ENCODE measurements around the gene TRPT1.

Gene TRPT1, protein sequence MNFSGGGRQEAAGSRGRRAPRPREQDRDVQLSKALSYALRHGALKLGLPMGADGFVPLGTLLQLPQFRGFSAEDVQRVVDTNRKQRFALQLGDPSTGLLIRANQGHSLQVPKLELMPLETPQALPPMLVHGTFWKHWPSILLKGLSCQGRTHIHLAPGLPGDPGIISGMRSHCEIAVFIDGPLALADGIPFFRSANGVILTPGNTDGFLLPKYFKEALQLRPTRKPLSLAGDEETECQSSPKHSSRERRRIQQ

DNA sequence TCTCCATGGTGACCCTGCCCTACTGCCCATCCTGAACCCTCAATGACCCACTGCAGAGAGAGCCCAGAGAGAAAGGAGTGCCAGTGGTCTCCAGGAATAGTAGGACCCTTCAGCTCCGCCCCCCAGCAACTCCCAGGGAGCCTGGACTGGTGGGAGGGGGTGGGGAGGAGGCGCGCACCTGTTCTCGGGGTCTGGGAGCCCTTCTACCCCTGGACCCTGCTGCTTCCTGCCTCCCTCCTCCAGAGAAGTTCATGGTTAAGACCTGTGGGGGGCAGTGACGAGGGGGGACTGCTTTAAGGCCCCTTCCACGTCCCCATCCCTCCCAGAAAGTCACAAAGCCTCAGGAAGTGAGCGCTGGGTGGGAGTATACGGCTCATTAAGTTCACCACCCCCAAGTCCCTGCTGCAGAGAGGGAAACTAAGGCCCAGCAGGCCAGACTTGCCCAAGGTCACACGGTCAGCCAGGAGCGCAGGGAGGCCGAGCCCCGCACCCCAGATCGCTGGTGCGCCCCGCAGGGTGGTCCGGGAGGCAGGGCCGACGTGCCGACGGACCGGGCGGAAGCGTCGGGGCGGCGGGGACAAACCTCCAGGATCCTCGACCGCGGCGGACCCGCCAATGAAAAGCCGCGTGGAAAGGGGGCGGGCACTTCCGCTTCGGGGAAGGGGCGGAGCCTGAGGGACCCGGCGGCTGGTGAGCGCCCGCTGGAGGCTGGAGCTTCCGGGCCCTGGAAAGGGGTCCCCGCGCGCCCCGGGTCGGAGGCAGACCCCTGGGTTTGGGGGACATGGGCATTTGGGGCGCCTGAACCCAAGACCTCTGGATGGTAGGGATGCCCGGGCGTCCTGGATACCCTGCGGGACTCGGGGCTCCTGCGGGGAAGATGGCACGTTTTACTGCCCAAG is at the start of gene TRPT1, which contains the start of gene NUDT22:
TRPT1 (minus strand) TSS at position 579 of the 899 bp plus-strand sequence; CDS start at position 253, 326 bp downstream.
NUDT22 (plus strand) TSS at position 667 of the 899 bp plus-strand sequence. CDS start 379 bp downstream, outside the sequence.
- peak; percentile 84 for DNase-seq

DNA sequence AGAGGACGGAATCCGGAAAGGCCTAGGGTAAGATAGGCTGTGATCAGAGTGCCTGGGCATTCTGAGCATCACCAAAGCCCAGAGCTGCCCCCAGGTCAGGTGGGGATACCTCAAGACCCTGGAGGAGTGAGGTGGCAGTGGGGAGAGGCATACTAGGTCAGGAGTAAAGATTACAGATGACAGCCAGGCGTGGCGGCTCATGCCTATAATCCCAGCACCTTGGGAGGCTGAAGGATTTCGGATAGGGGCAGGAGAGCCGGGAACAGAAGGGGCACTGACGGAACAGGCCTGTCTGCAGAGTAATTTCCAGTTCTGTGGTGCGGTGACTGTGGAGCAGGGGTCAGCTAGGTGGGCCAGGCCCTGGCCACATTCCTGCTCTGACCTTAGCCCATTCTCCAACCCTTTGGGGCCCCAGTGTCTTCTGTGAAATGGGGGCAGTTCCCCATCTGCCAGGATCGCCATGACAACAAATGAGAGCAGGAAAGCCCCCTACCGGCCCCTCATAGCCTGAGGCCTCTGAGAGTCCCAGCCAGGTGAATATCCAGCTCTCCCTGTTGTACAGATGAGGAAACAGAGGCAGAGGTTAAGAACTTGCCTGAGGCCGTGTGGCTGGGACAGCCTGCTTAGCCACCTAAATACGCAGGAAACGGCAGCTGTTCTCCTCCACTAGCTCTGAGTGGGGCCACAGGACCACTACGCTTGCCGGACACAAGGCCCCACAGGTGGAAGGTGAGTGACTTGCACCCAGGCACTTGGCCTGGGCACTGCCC is 49.2 kb upstream of the TRPT1 start:
- DNase-seq = no peak

DNA sequence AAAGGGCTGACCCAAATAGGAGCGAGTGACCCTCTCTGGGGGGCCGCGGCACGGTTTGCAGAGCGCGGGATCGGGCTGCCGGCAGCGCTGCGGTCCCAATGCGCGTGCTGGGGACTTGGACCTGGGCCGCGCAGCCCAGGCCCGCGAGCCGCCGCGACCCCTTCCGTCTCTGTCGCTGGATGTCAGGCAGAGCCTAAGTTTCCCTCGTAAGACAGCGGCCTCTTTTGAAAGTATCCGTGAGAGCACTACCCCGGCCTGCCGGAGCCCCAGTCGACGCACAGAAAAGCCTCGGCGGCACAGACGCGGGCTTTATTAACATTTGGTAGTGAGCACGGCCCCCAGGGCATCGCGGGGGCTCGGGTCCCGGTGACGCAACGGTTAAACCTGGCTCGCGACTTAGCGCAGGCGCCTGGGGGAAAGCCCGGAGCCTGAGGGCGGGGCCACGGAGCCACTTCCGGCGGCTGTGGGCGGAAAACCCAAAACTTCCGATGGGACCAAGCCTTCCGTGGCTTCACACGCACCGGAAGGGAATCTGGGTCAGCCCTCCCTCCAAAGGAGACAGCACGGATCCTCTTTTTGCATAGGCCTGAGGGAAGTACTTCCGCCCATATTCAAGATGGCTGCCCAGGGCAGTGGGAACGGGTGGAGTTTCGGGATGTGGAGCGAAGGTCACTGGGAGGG is 43.7 kb upstream of the TRPT1 start:
- peak; percentile 100 for DNase-seq

DNA sequence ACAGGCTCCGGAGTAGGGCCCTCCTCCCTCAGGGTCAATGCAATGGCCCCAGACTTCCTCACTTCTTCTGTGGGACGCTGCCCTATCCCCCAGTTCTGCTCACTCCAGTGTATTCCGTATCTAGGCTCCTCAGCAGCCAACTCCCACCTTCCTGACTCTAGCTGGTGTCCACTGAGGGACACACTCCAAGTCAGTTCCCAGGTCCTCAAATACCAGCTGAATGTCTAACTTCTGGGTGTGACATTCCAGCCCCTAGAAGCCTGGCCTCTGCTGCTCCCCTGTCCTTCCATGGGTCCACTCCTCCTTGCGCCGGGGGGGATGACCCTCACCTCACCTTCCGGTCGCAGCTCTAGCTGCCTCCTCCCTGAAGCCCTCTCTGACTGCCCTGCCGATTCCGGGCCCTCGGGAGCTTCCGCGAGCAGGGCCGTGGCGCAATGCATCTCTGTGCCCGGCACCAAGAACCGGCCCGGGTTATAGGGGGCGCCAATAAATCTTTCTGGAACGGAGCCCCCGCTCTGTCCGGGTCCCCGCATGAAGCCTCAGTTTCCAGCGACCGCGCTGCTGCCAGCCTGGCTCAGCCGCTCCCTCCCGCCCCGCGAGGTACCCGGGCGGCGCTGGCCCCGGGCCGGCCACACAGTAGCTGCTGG is 43.0 kb upstream of the TRPT1 start:
- peak; percentile 46 for DNase-seq

DNA sequence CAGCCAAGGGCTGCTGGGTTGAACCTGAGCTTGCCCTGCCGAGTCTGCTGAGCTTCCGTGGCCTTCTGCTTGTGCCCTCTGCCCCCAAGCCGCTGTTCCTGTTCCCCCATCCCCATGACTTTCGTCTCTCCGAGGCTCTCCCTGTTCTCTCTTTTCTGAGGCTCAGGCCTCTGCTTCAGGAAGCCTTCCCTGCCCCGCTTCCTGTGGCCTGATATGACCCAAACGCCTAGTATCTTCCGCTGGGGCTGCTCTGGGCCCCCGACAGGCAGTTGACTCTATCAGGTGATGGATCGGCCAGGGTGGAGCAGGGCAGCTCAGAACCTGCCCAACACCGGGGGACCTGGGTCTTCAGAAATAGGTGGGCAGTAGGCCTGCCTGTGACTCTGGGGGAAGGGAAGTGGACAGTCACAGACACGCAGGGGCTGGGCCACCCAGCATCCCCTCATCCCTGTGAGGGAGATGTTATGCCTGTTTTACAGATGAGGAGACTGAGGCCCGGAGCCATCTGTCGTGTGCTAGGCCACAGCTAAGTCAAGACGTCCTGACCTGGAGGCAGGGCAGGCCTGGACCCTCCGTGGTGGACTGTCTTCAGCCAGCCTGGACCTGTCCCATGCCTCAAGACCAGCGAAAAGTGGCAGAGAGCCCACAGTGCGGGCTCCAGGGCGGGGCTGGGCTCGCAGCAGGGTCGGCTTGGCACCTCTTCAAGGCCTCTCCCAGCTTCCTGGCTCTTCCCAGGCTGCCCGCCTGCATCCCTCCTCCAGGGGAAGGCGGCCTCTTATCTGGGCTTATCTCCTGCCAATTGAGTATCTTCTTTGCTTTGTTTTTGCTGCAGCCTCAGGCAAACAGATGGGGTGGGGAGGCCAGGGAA is 42.3 kb upstream of the TRPT1 start:
- peak; percentile 74 for DNase-seq

DNA sequence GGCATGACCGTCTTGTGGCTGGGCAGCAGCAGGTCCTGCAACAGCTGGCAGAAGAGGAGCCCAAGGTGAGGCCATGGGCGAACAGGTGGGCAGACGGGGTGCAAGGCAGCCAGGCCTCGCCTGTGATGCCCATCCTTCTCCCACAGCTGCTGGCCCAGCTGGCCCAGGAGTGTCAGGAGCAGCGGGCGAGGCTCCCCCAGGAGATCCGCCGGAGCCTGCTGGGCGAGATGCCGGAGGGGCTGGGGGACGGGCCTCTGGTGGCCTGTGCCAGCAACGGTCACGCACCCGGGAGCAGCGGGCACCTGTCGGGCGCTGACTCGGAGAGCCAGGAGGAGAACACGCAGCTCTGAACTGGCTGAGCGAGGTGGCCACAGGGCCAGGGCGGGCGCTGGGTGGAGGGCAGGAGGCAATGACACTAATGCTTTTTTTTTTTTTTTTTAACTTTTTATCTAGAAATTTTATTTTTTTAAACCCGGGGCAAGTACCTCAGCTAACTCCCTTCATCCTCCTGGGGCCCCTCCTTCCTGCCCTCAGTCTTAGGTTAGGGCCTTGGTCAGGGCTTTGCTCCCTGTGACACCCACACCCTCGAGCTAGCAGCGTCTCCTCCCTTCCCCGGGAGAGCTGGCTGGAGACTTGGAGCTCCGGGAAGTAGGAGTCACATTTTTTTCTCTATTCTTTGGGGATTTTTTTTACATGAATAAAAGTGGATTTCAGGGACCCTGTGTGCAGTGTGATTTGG is 41.4 kb upstream of the TRPT1 start:
- no peak for DNase-seq

DNA sequence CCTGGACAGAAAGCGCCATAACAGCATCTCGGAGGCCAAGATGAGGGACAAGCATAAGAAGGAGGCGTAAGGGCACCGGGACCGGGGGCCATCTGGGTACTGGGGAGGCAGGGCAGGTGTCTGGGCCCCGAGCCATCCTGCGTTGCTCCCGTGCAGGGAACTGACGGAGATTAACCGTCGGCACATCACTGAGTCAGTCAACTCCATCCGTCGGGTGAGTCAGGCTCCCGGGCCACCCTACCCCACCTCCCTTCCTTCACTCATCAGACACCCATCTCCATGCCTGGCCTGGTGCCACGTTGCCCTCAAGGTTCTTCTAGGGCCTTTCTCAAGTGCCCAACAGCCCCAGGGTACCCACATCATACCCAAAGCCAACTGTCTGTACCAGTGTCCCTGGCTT is 40.4 kb upstream of the TRPT1 start:
- DNase-seq = no peak

DNA sequence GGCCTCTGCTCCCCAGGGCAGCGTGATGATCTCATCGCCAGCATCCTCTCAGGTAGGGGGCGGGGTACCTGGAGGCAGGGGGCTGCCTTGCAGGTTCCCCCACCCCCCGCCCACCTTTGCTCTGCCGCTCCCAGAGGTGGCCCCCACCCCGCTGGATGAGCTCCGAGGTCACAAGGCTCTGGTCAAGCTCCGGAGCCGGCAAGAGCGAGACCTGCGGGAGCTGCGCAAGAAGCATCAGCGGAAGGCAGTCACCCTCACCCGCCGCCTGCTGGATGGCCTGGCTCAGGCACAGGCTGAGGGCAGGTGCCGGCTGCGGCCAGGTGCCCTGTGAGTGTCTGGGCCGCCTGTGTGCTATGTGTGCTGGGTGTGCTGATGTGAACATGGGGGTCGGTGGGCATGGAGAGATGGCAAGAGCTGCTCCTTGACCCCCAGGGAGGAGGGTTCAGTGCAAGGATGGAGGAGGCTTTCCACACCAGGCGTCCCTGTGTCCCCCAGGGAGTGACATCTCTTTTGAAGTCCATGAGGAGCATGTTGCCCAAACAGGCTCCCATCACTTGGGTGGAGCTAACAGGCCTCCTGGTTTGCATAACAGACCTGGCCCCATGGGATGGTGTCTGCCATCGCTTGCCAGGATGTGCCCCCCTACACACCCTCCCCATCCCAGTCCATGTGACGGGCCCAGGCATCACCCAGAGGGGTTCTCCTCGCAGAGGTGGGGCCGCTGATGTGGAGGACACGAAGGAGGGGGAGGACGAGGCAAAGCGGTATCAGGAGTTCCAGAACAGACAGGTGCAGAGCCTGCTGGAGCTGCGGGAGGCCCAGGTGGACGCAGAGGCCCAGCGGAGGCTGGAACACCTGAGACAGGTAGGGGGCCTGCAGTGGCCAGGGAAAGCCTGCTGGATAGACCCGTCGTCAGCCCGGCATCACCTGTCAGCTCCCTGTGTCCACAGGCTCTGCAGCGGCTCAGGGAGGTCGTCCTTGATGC is 39.5 kb upstream of the TRPT1 start:
- DNase-seq = peak; percentile 84

DNA sequence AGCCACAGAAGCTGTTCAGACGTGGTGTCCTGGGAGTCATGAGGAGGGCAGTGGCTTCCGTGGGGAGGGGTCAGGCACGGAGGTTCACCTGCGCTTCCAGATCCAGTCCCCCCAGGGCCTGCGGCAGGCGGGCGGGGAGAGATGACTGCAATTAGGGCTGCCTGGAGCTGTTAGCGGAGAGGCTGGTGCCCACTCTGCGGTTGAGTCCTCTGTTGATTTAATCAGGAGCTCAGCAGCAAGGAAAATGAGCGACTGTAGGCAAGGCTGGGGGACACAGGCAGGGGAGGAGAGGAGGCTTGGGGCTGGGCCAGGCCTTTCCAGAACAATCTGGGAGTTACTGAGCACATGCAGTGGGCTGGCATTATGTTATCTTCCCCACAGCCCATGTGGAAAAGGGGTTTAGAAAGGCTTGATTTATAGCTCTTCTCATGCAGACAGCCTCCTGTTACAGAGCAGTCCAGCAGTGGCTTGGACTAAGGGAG is 38.4 kb upstream of the TRPT1 start:
- no peak for DNase-seq

DNA sequence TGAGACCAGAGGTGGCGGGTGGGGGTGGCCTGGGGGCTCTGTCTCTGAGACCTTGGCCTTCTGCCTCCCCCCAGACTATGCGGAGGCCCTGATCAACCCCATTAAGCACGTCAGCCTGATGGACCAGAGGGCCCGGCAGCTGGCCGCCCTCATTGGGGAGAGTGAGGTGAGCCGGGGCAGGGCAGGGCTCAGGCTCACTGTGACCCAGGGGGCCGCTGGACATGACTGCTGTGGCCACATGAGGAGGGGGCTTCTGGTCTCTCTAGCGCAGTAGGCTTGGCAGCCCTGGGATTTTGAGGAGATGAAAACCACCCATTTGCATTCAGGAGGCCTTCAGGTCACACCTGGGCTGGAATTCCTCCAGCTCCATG is 37.9 kb upstream of the TRPT1 start:
- DNase-seq = no peak

DNA sequence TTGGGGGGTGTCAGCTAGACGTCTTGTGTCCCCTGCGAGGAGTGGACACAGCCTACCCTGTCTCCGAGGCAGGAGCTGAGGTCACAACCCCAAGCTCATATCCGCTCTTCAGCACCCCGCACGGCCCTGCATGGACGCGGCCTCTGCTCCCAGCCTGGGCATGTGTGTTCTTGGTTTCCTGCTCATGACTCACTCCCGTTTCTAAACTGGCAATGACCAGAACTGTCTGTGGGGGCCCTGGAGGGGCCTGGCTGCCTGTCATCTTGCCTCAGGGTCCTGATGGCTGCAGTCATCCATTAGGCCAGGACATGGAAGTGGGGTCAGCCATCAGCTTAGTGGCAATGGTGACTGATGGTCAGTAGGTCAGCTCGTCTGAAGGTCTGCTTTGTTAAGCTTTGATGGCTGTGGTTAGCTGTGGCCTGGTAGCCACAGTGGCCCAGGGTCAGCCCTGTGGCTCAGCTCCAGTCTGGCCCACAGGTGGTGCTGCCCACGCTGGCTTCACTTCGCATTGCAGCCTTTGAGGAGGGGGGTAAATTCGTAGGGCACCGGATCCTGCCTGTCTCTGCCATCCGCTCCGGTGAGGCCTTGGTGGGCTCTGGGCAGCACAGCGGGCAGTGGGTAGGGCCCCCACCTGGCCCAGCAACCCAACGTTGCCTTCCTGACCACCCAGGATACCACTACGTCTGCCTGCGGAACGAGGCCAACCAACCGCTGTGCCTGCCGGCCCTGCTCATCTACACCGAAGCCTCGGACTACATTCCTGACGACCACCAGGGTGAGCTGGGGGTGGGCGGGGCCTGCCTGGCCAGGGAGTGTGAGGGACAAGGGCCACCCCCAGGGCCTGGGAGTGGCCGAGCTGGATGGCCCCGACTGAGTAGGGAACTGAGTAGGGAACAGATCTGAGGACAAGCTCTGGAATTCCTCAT is 37.3 kb upstream of the TRPT1 start:
- no peak for DNase-seq

DNA sequence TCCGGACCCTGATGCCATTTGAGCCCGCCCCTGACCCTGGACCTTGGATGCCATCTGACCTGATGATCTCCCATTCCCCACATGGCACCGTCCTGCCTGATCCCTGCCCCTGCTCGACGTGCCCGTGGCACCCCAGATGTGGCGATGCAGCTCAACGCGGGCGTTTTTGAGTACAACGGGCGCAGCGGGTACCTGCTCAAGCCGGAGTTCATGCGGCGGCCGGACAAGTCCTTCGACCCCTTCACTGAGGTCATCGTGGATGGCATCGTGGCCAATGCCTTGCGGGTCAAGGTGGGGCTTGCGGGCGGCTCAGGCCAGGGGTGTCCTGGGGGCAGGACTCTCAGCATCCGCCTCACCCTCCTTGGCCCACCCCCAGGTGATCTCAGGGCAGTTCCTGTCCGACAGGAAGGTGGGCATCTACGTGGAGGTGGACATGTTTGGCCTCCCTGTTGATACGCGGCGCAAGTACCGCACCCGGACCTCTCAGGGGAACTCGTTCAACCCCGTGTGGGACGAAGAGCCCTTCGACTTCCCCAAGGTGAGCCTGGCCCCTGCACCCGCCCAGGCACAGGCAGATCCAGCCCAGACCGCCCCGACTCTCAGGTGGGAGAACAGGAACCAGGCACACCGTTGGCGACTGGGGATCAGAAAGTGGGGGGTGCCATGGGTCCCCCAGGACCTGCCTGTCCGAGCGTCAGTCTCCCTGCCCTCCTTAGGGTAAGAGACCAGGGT is 36.5 kb upstream of the TRPT1 start:
- DNase-seq = no peak

DNA sequence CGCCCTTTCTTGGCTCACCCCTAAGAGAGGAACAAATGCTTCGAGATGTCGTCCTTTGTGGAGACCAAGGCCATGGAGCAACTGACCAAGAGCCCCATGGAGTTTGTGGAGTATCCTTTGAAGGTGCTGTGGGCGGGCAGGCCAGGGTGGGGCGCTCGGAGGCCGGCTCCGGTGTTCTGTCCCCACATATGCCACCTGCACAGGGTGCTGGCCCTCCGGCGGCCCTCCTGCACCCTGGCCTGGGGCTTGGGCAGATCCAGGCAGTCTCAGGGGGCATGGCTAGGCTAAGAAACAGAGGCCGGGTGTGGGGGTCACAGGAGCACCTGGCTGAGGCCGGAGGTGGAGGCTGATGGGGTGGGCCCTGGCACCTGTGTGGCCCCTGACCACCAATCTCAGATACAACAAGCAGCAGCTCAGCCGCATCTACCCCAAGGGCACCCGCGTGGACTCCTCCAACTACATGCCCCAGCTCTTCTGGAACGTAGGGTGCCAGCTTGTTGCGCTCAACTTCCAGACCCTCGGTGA is 35.6 kb upstream of the TRPT1 start:
- DNase-seq = no peak

DNA sequence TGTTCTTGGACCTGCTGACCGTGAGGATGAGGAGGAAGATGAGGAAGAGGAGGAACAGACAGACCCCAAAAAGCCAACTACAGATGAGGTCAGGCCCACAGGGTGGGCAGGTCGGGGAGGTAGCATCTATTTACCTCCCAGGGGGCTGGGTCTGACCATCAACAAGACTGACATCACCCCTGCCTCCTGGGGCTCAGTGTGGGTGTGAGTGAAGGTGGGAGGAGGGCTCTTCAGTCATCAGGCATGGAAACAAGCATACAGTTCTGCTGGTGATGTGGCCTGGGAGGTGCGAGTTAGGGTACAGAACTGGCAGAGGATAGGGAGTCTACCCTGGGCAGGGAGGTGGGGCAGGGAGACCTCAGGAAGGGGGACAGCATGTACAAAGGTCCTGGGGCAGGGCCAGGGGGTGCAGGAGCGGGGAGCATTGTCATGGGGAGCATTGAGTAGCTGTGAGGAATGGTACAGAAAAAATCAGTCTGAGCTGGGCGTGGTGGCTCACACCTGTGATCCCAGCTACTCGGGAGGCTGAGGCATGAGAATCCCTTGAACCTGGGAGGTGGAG is 34.2 kb upstream of the TRPT1 start:
- no peak for DNase-seq

DNA sequence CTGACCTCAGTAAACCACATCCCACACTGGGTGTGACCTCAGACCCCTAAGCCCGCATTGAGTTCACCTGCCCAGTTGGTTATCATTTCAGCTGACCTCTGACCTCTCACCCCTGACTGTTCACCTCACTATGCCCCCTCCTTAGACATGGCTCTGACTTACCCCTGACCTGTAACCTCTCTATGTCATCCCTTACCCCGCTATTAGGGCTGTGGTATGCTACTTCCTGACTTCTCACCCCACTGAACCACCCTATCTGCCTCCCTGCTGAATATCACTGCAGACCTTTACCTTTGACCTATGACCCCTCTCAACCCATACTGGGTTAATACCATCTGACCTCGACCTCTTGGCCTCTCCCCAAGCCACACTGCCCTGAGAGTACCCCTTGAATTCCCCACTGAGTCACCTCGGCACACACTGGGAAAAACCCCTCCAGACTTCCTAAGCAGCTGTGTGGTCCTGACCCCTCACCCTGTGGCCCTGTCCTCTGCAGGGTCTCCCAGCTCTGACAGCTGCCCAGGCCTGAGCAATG is 33.6 kb upstream of the TRPT1 start:
- DNase-seq = no peak

DNA sequence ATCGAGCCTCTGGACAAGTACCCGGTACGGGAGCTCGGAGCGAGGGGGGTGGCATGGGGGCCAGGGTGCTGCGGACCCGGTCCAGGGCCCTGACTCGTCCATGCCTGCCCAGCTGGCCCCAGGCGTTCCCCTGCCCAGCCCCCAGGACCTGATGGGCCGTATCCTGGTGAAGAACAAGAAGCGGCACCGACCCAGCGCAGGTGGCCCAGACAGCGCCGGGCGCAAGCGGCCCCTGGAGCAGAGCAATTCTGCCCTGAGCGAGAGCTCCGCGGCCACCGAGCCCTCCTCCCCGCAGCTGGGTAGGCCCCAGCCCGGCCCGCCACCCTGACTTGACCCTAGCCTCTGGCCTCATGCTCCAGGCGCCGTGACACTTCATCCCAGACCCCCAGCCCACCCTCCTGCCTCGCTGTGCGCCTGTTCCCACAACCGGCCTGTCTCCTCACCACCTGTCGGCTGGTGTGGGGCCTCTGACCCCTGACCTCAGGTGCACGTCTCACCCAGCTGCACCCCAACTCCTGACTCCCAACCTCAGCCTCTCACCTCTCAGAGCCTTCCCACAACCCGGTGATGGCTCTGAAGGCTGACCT is 33.1 kb upstream of the TRPT1 start:
- no peak for DNase-seq

All from NCI-H146 (cell line).